Ammon's horn (tissue), 1 donor: ENCODE results near the gene CSNK2A3.
"Not testable (repeated sequence)": the region's sequence is repeated elsewhere in the genome, so short reads cannot be mapped to it uniquely, and the experiment has no call there.

ENCODE experiments used
- DNase-seq: peaks from one replicate; pipeline ENCODE4 v3.0.0-alpha.2; 2016; ENCODE audit warnings: low spot score

Gene CSNK2A3

DNA sequence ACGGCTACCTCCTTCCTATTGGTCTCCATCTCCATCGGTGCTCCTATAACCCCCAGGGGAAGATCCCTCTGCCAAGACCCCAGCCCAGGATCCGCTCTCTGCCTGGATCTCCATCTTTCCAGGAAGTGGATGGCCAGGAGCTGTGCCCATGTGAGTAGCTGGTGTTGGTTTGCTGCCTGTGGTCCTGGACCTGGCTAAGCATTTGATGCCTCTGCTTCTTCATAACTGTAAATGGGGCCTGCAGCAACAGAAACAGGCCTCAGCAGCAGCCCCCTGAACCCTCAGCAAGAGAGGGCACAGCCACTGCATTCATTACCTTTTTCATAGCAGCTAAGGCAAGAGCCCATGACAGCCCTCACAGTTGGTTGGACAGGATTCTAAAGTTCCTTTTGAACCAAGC is 26.6 kb upstream of the CSNK2A3 start:
- no peak for DNase-seq

DNA sequence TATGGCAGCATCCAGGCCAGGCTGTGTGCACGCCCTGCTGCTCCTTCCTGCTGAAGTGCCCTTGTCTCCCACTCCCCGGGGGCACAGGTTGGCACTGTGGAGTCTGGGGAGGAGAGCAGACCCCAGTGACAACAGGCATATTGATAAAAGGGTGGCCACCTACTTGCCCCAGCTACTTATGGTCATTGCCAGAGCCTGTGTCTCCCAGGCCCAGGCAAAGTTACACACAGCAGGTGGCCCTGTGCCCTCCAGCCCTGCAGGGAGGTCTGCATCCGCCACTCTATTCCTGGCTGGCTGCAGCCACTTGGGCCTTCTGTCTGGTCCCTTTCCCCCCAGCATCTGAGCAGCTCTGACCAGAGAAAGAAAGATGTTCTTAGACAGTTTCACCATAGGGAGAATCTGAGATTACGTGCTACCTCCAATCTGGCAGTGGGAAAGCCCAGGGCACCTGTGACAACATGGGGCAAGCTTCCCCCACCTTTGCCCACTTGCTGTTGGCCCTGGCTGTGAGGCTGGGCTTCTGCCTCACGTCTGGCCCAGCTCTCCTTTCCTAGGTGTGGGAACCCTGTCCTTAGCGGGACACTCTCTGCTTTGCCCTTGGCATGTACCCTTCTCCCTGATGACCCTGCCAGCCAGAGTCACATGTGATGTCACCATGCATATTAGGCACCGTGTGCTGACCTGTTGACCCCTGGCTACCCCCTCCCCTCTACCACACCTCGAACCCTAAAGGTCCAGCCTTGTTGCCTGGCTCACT is 25.3 kb upstream of the CSNK2A3 start:
- no peak for DNase-seq

DNA sequence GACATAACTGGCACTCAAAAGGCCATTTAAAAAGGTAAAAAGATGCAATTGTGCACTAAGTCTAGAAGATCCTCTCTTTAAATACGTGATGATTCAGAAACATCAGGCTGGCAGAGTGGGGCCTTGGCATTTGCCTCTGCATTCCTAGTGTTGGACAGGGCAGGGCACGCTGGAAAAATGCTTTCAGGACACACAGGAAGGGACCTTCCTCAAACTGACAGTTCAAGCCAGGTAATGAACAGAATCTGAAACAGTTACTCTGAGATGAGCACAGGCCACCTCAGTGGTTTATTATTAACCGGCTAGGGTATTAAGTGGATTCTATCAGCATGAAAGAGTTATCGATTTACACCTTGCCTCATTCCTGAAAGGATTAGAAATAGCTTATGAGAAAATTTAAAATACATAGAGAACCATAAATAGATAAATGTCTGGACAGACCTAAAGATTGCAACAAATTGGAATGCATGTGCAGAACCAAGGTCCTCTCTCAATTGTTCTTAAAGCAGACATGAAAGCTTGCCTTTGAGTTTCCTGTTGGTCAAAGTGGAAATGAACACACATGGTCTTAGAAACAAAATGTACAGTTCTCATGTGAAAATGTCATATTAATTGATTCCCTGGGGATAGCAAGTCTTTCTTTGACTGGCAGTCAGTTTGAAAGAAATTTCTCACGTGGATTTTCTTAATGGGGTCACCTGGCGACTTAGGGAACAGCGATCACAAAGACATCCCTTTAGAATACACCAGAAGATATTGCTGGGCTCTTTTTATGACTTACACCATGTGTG is 21.5 kb upstream of the CSNK2A3 start:
- no peak for DNase-seq

DNA sequence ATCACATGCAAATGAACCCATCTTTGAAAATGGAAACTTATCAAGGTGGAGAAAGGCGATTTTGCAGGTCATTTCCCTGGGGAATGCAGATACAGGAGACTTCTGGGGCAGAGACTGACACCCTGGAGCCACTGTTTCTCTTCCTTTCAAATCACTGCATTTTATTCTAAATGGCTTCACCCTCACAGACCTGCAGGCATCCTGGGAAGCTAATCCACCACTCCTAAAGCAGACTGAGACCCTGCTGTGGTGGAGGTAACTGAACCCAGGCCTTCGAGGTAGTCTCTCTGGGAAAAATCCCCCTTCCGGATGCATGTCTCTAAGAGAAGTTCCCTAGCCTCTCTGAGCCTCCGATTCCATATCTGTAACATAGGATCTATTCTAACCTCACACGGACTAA is 20.9 kb upstream of the CSNK2A3 start:
- no peak for DNase-seq

DNA sequence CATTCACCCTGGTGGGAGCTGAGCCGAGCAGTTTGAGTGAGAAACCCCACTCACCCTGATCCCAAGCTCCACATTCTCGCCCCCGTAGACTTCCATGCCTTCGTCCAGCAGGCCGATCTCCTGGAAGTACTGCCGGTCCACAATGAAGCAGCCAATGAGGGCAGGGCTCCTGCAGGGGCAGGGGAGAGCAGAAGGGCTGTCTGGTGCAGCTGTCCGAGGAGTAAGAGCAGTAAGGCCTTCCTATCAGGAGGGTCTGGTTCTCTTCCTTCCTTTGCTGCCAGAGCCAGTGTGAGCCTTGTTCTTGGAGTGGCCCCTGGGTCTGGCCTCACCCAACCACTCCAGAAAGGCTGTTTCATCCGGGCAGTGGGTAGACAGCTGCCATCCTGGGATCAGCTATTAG is 19.4 kb upstream of the CSNK2A3 start:
- no peak for DNase-seq

DNA sequence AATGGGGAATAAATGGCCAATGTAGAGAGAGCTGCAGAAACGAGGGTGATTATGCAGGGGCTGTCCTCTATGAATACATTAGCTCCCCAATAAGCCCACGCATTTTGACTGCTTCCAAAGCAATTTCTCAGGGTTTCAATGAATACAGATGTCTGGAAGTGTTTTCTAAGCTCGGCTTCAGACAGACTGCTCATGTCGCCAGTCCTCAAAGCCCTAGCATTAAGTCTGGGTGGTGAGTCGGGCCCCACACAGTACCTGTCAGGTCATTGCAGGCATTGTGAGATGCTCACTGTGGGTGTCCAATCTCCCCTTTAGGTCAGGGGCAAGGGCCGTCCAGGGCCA is 17.9 kb upstream of the CSNK2A3 start:
- no peak for DNase-seq

DNA sequence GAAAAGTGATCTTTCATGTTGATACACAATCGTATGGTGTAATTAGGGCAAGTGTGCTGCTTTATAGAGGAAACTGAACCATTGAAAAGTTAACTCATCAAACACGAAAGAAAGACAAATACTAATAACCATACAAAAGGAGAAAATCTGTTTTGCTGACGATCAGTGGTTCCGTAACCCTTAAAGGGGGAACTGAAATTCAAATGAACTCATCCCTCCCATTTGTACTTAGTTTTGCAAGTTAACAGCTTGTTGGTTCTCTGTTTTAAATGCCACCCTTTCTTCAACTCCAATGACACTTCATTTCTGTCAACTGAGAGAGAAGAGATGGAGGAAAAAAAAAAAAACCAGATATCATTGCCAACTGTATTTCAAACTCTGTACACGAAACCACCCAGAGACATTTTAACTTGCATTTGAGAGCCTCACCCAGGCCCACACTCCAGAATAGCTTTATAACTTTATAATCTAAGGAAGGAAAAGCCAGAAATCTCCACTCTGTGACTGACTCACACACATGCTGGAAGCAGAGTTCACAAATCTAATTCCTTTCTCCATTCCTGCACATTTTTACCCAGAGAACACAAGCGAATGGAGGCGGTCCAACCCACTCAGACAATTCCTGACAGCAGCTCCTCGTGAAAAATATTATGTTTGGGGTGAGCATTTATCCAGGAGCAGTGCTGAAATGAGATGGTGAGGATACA is 17.4 kb upstream of the CSNK2A3 start:
- DNase-seq = peak; percentile 56

DNA sequence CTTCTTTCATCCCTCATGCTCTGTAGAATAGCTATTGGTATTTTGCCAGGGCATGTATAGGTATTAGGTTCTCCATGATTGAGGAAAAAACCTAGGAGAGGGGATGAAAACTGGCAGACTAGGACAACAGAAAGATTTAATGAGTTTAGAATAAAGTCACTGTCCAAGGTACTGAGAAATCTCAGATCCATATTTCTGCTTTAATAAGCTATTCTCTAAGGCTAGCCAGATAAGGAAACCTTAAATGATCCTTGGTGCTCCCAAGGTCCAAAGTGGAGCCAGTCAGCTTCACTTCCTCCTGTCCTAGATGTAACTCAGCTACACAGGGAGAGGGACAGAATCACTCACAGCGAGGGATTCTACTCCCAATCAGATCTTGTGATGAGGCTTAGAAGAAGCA is 13.7 kb upstream of the CSNK2A3 start:
- DNase-seq = no peak

DNA sequence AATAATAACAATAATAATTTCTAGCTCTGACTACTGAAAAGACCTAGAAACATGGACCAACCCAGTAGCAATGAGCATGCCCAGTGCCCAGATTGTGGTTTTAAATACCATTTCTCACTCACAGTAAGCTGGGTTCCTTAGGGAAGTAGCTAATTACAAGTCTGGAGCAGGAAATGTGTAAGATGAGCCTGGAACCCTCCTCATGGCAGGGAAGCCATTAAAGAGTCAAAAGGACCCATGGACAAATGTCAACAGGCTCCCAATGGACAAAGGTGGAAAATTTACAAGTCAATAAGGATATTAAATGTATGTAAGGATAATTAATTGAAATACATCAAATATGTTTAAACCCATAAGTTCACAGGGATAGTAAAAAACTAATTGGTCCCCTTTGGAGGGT is 10.6 kb upstream of the CSNK2A3 start:
- no peak for DNase-seq

DNA sequence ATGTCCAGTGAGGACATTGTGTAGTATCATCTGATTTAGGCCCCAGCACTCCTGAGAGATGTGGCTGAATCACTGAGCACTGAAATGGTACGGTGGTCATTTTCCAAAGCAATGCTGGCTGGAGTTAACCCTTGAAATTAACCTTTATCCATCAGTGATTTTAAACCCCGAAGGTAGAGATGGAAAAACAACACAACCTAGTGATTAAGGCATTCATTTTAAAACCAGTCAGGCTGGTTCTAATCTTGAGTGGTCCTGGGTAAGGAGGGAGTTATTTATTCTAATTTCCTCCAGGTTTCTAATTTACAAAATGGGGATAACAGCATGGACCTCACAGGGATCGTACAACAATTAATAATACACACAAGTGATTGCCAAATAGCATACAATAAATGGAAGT is 6.6 kb upstream of the CSNK2A3 start:
- DNase-seq = no peak

DNA sequence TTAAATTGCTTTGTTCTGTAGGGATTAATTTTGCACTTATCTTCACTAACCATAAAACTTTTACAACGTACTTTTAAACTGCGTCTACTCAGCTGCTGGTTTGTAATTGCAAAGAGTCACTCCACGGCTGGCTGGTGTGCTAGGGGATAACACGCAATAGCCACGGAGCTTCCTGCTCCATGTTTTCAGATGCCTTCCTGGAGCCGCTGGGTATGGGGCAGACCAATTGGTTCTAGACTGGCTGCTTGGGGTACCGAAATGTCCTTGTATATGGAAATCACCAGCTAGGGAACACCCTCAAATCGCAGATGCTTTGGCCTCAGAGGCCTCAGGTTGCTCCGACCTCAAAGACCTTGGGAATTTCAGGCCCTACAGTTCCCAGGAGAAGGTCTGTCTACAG is 3.8 kb upstream of the CSNK2A3 start:
- no peak for DNase-seq

DNA sequence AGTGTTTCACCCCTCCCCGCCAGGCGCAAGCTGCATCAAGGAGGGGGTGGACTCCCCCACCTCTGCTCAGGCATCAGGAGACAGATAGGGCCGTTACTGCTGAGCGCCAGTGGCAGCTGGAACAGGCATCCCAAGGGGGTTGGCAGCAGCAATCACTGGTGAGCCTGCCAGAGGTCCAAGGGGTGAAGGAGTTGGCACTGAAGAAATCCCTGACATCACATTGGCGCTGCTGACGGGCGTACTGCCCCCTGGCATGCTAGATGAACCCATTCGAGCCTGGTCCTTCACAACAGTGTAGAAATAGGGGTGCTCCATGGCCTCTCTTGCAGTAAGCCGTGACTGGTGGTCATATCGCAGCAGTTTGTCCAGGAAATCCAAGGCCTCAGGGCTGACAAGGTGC is 1.2 kb downstream of the CSNK2A3 start:
- not testable (repeated sequence) for DNase-seq

DNA sequence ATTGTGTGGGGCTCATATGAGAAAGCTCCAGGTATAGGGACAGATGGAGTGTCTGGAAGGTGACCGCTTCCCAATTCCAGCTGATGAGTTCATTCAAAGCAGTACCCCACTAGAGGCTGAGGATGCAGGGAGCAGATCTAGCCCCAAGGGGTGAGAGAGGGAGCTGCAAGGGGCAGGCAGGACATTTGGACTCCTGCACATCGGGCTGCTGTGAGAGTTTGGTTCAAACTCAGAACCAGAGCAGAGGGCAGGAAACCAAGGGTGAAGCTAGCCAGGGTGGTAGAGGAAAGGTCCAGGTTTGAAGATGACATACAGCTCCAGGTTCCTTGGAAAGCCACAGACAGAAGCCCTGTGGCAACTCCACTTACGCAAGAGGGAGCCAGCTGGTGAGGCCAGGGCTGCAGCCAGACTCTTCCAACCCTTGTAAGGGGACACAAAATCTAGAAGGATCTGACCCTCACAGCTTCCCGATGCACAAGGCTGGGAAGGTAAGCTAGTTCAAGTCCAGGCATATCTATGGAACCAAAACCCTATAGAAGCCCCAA is 1.9 kb downstream of the CSNK2A3 start:
- no peak for DNase-seq

DNA sequence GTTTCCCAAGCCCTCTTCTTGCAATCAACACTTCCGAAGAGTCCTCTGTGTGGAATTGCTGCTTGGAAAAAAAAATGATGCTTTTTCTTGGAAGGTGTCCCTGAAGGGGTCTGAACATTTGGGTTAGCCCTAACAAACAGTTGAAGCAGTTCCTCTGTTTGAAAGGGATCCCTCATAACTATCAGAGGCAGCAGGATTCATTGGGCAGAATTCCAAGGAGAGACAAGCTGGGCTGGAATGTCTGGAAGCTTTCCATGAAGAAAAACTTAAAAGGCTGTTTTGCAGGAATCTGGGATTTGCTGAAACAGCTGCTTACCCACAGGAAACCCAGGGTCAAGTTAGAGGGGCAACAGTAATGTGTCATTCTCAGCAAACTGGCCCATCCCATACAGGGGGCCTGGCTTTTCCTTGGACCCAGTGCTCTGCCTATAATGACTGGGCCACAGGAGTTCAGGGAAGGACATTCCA is 3.1 kb downstream of the CSNK2A3 start:
- no peak for DNase-seq

DNA sequence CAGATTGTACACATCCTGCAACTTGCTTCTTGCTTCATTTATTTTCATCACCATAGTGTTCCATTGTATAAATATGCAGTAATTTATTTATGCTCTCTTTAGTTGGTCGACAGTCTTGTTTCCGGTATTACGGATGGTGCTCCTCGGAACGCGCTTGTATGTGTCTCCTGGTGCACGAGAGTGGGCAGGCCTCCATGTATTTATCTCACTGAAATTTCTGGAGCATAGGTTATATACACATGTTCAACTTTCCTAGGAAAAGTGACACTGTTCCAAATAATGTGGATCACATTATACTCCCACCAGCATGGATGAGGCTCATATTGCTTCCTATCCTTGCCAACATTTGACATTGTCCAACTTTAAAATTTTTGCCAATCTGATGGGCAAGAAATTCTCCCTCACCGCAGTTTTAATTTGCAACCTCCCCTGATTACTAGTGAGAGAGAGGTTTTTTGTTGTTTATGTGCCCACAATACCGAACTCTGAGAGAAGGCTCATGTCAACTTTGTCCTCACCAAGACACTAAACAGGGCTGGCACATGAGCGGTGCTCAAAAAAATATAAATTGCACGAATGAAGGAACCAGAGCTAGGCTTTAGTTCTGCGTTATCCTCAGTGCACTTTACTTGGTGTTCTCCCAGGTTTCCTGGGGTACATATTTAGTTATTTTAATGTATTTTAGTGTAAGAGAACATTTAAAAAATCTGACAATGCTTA is 3.8 kb downstream of the CSNK2A3 start:
- DNase-seq = no peak

DNA sequence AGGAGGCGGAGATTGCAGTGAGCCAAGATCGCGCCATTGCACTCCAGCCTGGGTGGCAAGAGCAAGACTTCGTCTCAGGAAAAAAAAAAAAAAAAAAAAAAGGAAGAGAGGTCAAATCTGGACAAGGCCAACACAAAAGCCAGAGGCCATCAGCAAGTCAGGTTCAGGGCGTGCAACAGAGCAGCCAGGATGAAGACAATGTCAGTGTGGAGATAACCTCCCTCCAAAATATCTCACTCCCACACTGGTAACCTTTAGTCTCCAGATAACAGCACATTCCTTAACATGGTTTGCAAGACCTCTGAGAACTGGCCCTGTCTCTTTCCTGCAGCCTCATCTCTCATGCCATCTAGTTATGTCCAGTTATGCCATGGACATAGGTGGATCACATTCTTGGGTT is 4.7 kb downstream of the CSNK2A3 start:
- DNase-seq = no peak

DNA sequence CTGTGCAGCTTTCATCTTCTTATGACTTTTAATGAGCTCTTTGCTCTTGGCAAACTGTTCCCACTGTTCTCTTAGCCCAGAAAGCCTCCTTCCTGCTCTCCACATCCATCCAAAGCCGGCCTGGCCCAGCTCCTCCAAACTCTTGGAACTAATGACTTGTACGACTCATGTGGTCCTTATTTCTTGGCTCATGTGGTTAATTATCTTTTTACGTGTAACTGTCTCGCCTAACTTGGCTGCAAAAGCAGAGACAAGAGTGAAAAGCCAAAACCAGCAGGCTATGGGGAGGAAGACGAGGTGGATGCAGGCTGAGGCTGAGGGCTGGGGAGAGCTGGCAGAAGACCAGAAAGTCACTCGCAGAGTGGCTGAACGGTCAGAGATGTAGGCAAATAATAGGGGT is 5.5 kb downstream of the CSNK2A3 start:
- DNase-seq = peak; percentile 16

DNA sequence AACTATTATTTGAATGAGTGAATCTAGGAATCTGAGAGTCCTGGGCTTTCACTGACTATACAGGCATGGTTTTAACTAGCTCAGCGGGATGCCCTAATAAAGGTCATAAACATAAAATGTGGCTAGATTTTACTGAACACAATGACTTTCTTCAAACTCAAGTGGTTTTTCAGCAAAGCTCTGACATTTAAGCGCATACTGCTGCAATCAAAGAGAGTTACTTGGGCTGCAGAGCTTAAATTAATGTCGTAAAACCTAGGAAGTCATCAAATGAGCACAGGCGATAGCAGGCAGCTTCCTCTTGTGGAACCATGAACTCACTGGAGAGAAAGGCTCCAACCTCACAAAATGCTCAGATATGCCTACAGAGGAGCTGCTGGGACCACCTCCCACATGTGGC is 6.7 kb downstream of the CSNK2A3 start:
- no peak for DNase-seq

DNA sequence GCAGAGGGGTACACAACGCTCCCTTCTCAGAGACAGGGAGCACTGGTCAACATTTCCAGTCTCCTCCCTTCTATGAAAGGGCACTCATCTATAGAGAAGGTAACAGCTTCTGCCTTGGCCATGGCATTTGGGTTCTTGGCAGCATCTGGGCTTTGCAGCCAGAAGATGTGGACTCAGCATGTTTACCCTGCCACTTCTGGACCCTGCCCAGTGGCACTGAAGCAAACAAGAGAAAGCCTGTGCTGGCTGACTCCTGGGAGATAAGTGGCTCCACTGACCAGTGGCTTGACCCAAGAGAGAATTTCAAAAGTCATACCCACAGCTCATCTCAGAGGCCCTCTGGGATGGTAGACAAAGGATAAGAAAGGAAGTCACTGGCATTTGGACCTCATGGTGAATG is 8.0 kb downstream of the CSNK2A3 start:
- DNase-seq = no peak

DNA sequence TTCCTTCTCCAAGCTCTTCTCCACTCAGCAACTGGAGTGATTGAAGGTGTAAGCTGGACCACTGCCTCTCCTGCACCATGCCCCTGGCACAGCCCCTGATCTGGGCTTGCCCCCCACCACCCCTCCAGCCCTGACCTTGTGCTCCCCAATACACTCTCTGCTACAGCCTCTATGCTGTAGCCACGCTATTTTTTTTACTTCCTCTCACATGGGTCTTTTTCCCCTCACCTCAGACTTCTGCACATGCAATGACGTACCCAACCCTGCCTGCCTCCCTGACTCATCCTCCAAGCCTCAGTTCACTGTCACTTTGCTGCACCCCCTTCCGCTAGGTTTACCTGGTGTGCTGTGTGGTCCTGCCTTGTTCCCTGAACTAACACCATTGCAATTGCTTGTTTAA is 9.0 kb downstream of the CSNK2A3 start:
- no peak for DNase-seq

DNA sequence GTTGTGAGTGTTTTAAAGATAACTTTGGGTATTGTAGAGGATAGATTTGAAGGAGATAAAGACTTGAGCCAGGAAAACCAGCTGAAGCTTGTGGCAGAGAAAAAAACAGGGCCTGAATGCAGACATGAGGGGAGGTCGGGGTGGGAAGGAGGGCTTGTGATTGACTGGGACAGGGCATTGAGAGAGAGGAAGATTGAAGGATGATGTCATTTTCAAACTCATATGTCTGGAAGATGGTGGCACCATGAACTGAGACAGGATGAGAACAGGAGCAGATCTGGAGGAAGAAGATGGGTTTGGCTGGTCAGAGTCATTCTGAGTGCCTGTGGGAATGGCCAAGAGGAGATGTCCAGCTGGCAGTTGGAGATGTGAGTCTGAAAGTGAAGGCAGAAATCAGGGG is 14.7 kb downstream of the CSNK2A3 start:
- no peak for DNase-seq

DNA sequence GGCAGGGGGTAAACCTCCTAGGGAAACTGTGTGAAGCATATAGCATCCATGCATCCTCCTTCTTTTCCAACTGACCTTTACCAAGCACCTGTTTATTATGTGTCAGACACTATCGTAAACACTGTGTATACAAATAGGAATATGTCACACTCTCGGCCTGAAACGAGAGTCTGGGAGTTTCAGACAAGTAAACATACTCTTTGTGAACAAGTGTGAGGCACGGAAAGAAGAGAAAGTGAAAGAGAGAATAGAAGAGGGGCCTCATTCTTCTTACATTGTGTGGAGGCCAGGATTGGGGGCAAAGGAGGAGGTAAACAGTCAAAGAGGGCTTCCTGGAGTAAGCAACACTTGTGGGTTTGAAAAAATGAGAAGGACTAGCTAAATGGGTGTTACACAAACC is 16.4 kb downstream of the CSNK2A3 start:
- DNase-seq = no peak
